ENCODE results near the gene GLCE.

GLCE gene

DNA sequence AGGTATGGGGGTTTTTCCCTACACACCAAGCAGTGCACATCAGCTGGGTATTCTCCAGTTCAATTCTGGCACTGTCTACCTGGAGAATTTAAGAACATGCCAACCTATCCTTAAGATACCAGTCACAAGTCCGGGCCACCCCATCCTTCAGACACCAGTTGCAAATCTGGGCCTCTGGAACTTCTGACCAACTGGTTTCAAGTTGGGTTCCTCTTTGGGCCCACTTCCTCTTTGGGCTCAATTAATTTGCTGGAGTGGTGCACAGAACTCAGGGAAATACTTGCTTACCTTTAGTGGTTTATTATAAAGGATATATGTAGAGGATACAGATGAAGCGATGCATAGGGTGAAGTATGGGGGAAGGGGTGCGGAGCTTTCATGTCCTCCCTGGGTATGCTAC lies 25.3 kb downstream of the GLCE start:
- peak; percentile 74 for TF ChIP-seq SPI1 (IDR thresholded peaks at IDR 0.05; ENCODE audit: low read depth, low read length)
- TF ChIP-seq POLR2A (IDR thresholded peaks at IDR 0.05; ENCODE audit: low read depth, low read length): no peak
- no peak for DNase-seq (ENCODE audit: insufficient read length, low spot score)

DNA sequence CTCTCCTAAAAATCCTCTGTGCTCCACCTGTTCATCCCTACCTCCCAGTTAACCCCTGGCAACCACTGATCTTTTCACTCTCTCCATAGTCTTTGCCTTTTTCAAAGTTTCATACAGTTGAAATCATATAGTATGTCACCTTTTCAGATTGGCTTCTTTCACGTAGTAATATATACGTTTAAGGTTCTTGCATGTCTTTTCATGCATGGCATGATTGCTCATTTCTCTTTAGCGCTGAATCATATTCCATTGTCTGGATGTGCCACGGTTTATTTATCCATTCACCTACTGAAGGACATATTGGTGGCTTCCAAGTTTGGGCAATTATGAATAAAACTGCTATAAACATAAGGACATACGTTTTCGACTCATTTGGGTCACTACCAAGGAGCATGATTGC lies 28.7 kb downstream of the GLCE start:
- TF ChIP-seq TAF1 (IDR thresholded peaks at IDR 0.05; ENCODE audit: low read depth, low read length): no peak
- no peak for TF ChIP-seq SPI1 (IDR thresholded peaks at IDR 0.05; ENCODE audit: low read depth, low read length)
- no peak for TF ChIP-seq POU2F2 (IDR thresholded peaks at IDR 0.05; ENCODE audit: low read depth, low read length)
- TF ChIP-seq POLR2A (IDR thresholded peaks at IDR 0.05; ENCODE audit: low read depth, low read length): no peak
- TF ChIP-seq POLR2AphosphoS5 (IDR thresholded peaks at IDR 0.05; ENCODE audit: low read depth, low read length): no peak
- TF ChIP-seq PAX5 (IDR thresholded peaks at IDR 0.05; ENCODE audit: insufficient read depth, low read length, severe bottlenecking): no peak
- FAIRE-seq: no peak
- no peak for DNase-seq (ENCODE audit: insufficient read length, low spot score)

More for the DNA sequence above, 25.3 kb downstream of the GLCE start:
- FAIRE-seq: no peak

DNA sequence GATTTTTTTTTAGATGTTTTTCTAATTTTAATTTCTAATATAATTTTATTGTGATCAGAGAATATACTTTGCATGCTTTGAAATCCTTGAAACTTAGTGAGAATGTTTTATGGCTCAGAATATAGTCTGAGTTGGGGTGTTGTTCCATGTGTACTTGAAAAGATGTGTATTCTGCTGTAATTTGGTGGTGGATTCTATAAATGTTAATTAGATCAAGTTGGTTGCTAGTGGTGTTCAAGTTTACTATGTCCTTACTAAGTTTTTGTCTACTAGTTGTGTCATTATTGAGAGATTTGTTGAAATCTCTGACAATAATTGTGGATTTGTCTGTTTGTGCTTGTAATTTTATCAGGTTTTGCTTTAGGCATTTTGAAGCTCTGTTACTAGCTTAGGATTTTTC lies 29.7 kb downstream of the GLCE start:
- DNase-seq (ENCODE audit: insufficient read length, low spot score): no peak
- TF ChIP-seq PAX5 (IDR thresholded peaks at IDR 0.05; ENCODE audit: insufficient read depth, low read length, severe bottlenecking) (no peak), POLR2AphosphoS5 (IDR thresholded peaks at IDR 0.05; ENCODE audit: low read depth, low read length) (no peak), POLR2A (IDR thresholded peaks at IDR 0.05; ENCODE audit: low read depth, low read length) (no peak), TAF1 (IDR thresholded peaks at IDR 0.05; ENCODE audit: low read depth, low read length) (no peak), SPI1 (IDR thresholded peaks at IDR 0.05; ENCODE audit: low read depth, low read length) (no peak), POU2F2 (IDR thresholded peaks at IDR 0.05; ENCODE audit: low read depth, low read length) (no peak)
- no peak for FAIRE-seq

DNA sequence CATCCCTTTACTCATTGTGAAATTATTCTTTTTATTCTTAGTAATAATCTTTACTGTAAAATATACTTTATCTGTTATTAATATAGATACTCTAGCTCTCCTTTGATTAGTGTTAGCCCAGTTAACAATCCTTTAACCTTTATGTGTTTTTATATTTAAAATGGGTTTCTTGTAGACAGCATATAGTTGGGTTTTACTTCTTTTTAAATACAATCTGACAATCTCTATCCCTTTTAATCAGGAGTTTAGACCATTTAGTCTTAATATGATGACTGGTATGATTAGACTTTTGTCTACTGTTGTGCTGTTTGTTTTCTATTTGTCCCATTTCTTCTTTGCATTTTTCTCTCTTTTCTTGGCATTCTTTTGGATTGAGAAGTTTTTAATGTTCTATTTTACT lies 30.1 kb downstream of the GLCE start:
- FAIRE-seq (no peak), DNase-seq (ENCODE audit: insufficient read length, low spot score) (no peak)
- no peak for TF ChIP-seq PAX5 (IDR thresholded peaks at IDR 0.05; ENCODE audit: insufficient read depth, low read length, severe bottlenecking)
- no peak for TF ChIP-seq TAF1 (IDR thresholded peaks at IDR 0.05; ENCODE audit: low read depth, low read length)
- no peak for TF ChIP-seq POLR2AphosphoS5 (IDR thresholded peaks at IDR 0.05; ENCODE audit: low read depth, low read length)
- no peak for TF ChIP-seq POLR2A (IDR thresholded peaks at IDR 0.05; ENCODE audit: low read depth, low read length)
- no peak for TF ChIP-seq POU2F2 (IDR thresholded peaks at IDR 0.05; ENCODE audit: low read depth, low read length)

DNA sequence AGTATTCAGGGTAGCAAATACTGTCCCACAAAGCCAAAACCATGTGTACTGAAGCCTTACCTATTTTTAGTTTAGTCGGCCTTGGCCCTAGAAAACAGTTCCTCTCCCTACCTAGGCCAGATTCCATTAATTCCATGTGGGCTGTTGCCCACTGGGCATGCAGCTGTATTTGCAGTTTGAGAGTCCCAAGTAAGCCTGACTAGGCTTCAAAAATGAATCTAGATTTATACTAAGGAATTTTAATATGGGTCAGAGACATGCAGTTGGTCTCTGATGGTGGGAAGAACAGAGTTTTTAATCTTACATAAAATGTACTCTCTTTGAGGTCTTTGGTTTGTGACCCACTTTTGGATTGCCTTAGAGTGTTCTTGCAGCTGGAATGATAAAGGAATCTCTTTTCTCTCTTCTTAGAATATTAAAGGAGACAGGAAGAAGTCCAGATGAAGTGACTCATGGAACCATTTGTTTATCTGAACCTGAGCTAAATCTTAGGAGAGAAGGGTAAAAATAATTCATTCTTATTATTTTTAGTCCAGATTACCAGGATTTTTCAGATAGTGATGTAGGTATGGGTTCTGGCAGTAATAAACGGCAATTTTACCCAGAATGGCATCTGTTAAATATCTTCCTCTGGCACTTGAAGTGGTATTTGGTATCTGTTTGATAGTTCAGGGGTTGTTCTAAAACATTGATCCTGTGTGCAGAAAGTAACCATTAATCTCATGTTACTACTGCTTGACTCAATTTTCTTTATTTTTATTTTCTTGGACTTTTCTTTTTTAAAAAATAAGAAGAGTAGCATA lies 33.8 kb downstream of the GLCE start:
- DNase-seq (ENCODE audit: insufficient read length, low spot score): no peak
- FAIRE-seq: no peak
- no peak for TF ChIP-seq SPI1 (IDR thresholded peaks at IDR 0.05; ENCODE audit: low read depth, low read length)
- TF ChIP-seq POLR2A (IDR thresholded peaks at IDR 0.05; ENCODE audit: low read depth, low read length): no peak
- no peak for TF ChIP-seq TAF1 (IDR thresholded peaks at IDR 0.05; ENCODE audit: low read depth, low read length)
- TF ChIP-seq POLR2AphosphoS5 (IDR thresholded peaks at IDR 0.05; ENCODE audit: low read depth, low read length): no peak
- TF ChIP-seq POU2F2 (IDR thresholded peaks at IDR 0.05; ENCODE audit: low read depth, low read length): no peak
- TF ChIP-seq PAX5 (IDR thresholded peaks at IDR 0.05; ENCODE audit: insufficient read depth, low read length, severe bottlenecking): no peak

DNA sequence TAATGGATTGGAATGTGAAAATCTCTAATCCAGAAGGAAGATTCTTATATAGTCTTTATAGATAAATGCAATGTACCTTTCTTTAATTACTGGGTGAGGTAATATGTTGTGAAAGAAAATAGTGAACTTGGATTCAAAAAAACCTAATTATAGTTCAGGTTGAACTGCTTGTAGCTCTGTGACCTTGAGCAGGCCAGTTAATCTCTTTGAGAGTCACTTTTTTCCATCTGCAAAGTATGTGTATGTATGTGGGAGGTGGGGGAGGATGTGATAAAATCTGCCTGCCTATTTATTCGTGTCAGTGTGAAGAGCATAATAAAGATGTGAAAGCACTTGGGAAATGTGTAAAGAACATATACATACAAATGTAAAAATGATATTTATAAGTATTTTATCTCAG lies 34.4 kb downstream of the GLCE start:
- FAIRE-seq: no peak
- DNase-seq (ENCODE audit: insufficient read length, low spot score): no peak
- TF ChIP-seq POLR2A (IDR thresholded peaks at IDR 0.05; ENCODE audit: low read depth, low read length) (no peak), POLR2AphosphoS5 (IDR thresholded peaks at IDR 0.05; ENCODE audit: low read depth, low read length) (no peak), PAX5 (IDR thresholded peaks at IDR 0.05; ENCODE audit: insufficient read depth, low read length, severe bottlenecking) (no peak), SPI1 (IDR thresholded peaks at IDR 0.05; ENCODE audit: low read depth, low read length) (no peak), POU2F2 (IDR thresholded peaks at IDR 0.05; ENCODE audit: low read depth, low read length) (no peak), TAF1 (IDR thresholded peaks at IDR 0.05; ENCODE audit: low read depth, low read length) (no peak)

DNA sequence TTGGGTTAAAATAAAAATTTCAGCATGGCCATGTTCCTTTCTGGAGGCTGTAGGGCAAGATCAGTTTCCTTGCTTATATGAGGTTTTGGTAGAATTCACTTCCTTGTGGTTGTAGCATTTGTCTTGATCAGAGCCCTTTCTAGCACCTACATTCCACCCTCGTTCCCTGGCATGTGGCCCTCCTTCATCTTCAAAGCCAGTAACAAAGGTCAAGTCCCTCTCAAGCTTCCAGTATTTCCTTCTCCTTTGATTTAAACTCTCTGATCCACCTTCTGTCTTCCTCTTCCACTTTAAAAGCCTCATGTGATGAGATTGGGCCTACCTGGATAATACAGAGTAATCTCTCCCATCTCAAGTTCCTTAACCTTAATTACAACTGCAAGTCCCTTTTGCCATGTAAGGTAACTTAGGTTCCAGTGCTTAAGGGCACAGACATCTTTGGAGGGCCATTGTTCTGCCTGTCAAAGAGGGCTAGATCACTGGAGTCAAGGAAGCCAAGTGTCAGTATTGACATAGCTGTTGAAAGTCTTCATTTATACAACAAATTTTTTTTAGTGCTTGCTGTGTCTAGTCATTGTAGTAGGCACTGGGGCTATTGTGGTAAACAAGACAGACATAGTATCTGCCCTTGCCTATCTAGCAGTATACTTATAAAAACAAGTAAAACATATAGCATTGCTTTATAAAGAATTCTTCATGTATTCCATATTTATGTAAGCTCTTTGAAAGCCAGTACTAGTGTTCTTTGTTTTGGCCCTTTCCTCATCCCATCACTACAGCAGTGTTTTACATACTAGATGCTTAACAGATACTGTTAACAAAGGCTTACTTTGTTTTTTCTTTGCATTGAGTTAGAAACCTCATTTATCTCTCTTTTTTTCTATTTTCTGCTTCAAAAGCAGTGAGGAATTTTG lies 40.7 kb downstream of the GLCE start:
- DNase-seq (ENCODE audit: insufficient read length, low spot score) (no peak), FAIRE-seq (no peak)

DNA sequence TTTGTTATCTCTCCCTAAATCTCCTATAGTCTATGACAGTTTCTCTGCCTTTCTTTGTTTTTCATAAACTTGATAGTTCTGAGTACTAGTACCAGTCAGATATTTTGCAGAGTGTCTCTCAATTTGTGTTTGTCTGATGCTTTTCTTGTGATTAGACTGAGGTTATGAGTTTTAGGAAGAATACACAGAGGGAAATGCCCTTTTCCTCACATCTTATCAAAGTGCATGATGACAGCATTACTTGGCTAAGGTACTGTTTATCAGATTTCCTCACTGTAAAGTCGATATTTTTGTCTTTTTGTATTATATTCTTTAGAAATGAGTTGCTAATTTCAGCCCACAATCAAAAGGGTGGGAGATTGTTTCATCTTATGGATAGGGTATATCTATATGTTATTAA lies 45.6 kb downstream of the GLCE start:
- DNase-seq (ENCODE audit: insufficient read length, low spot score) (no peak), FAIRE-seq (no peak)
- TF ChIP-seq POU2F2 (IDR thresholded peaks at IDR 0.05; ENCODE audit: low read depth, low read length) (no peak), SPI1 (IDR thresholded peaks at IDR 0.05; ENCODE audit: low read depth, low read length) (no peak), POLR2AphosphoS5 (IDR thresholded peaks at IDR 0.05; ENCODE audit: low read depth, low read length) (no peak), PAX5 (IDR thresholded peaks at IDR 0.05; ENCODE audit: insufficient read depth, low read length, severe bottlenecking) (no peak), POLR2A (IDR thresholded peaks at IDR 0.05; ENCODE audit: low read depth, low read length) (no peak)

More for the DNA sequence above, 40.7 kb downstream of the GLCE start:
- no peak for TF ChIP-seq PAX5 (IDR thresholded peaks at IDR 0.05; ENCODE audit: insufficient read depth, low read length, severe bottlenecking)
- TF ChIP-seq POLR2A (IDR thresholded peaks at IDR 0.05; ENCODE audit: low read depth, low read length): no peak
- TF ChIP-seq POLR2AphosphoS5 (IDR thresholded peaks at IDR 0.05; ENCODE audit: low read depth, low read length): no peak
- no peak for TF ChIP-seq TAF1 (IDR thresholded peaks at IDR 0.05; ENCODE audit: low read depth, low read length)
- TF ChIP-seq POU2F2 (IDR thresholded peaks at IDR 0.05; ENCODE audit: low read depth, low read length): no peak
- TF ChIP-seq SPI1 (IDR thresholded peaks at IDR 0.05; ENCODE audit: low read depth, low read length): no peak

DNA sequence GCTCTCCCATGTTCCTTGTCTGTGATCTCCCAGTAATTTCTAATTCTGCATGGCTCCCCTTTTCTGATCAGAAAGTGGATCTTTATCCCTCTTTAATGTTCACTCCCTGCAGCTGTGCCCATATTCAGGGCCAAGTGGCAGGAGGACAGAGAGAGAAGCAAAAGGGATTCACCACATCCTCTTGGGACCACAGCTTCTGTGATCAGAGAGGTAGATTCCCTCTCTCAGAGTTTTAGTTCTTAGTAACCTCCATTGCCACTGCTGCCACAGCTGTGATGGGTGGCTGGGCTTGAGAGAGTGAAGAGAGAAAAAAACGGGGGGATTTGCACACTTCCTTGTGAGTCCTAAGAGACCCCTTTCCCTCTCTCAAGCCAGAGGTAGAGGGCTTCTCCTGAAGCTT lies 49.2 kb downstream of the GLCE start:
- DNase-seq (ENCODE audit: insufficient read length, low spot score) (no peak), FAIRE-seq (no peak)
- TF ChIP-seq TAF1 (IDR thresholded peaks at IDR 0.05; ENCODE audit: low read depth, low read length) (no peak), POLR2AphosphoS5 (IDR thresholded peaks at IDR 0.05; ENCODE audit: low read depth, low read length) (no peak), PAX5 (IDR thresholded peaks at IDR 0.05; ENCODE audit: insufficient read depth, low read length, severe bottlenecking) (no peak), SPI1 (IDR thresholded peaks at IDR 0.05; ENCODE audit: low read depth, low read length) (no peak), POLR2A (IDR thresholded peaks at IDR 0.05; ENCODE audit: low read depth, low read length) (no peak), POU2F2 (IDR thresholded peaks at IDR 0.05; ENCODE audit: low read depth, low read length) (no peak)
